HepG2 (cell line): ENCODE results near the gene SURF6. TPM values are rescaled to one million over a fixed set of nuclear protein-coding genes. Genes with fewer than 3 reads are reported as not detected.

Experiments
- ARID3A ChIP-seq: IDR thresholded peaks from 2 replicates; pipeline ENCODE4 v1.6.1; 2012; ENCODE audit warnings: low read depth, low read length, improper control_type of control experiment
- ATF7-NPFF ChIP-seq: sonication (generic); formaldehyde crosslinking; IDR thresholded peaks from 2 replicates; pipeline ENCODE4 v1.8.1; 2023; ENCODE audit warnings: mild to moderate bottlenecking, low read depth, missing genetic modification reagents, moderate library complexity
- BCL6 ChIP-seq: IDR thresholded peaks from 2 replicates; pipeline ENCODE4 v1.6.1; 2016; ENCODE audit warnings: missing genetic modification reagents, missing compliant biosample characterization
- CBX1 ChIP-seq: IDR thresholded peaks from one replicate; pipeline ENCODE4 v1.6.1; 2016; ENCODE audit warnings: antibody characterized with exemption, low read depth
- FOXK1 ChIP-seq: sonication (generic); formaldehyde crosslinking; IDR thresholded peaks from 2 replicates; pipeline ENCODE4 v1.4.0; 2020; ENCODE audit warnings: low read depth, missing genetic modification reagents, borderline replicate concordance
- GMEB2 ChIP-seq: IDR thresholded peaks from 2 replicates; pipeline ENCODE4 v1.6.1; 2016; ENCODE audit warnings: missing biosample characterization, missing genetic modification reagents, low read depth
- HDAC2 ChIP-seq: sonication (generic); formaldehyde crosslinking; IDR thresholded peaks from 2 replicates; pipeline ENCODE4 v1.4.0; 2020; ENCODE audit warnings: missing genetic modification reagents
- HNRNPH1 ChIP-seq: fragments of 200-400 bp; formaldehyde crosslinking; optimal IDR thresholded peaks from 2 replicates; pipeline ENCODE3; 2017; ENCODE audit warnings: mild to moderate bottlenecking, low read depth, low read length
- MIER2 ChIP-seq: IDR thresholded peaks from 2 replicates; pipeline ENCODE4 v1.6.1; 2016; ENCODE audit warnings: missing biosample characterization, missing genetic modification reagents
- PATZ1 ChIP-seq: sonication (generic); formaldehyde crosslinking; IDR thresholded peaks from 2 replicates; pipeline ENCODE4 v1.4.0; 2020; ENCODE audit warnings: missing genetic modification reagents
- RAD21 ChIP-seq: fragments of 450-650 bp; formaldehyde crosslinking; IDR thresholded peaks from 2 replicates; pipeline ENCODE4 v1.5.0; 2020; ENCODE audit warnings: mild to moderate bottlenecking
- RAD51 ChIP-seq: fragments of 450-650 bp; IDR thresholded peaks from 2 replicates; pipeline ENCODE4 v1.6.1; 2016; ENCODE audit warnings: borderline replicate concordance
- RNF2 ChIP-seq: fragments of 450-650 bp; conservative IDR thresholded peaks from 2 replicates; pipeline ENCODE4 v1.6.1; 2016; ENCODE audit warnings: low read depth
- RXRA ChIP-seq: sonication (generic); formaldehyde crosslinking; IDR thresholded peaks from 2 replicates; pipeline ENCODE4 v1.5.1; 2020; ENCODE audit warnings: missing genetic modification reagents
- SATB2 ChIP-seq: sonication (generic); formaldehyde crosslinking; IDR thresholded peaks from 2 replicates; pipeline ENCODE4 v1.5.0; 2020; ENCODE audit warnings: missing genetic modification reagents
- THAP11 ChIP-seq: IDR thresholded peaks from 2 replicates; pipeline ENCODE4 v1.6.1; 2016; ENCODE audit warnings: missing biosample characterization, missing genetic modification reagents
- THAP8 ChIP-seq: sonication (generic); formaldehyde crosslinking; IDR thresholded peaks from 2 replicates; pipeline ENCODE4 v1.5.1; 2020; ENCODE audit warnings: missing genetic modification reagents, mild to moderate bottlenecking, borderline replicate concordance
- ZNF317 ChIP-seq: sonication (generic); formaldehyde crosslinking; IDR thresholded peaks from 2 replicates; pipeline ENCODE4 v1.5.0; 2020; ENCODE audit warnings: mild to moderate bottlenecking, missing genetic modification reagents
- ZNF33A ChIP-seq: sonication (generic); formaldehyde crosslinking; IDR thresholded peaks from 2 replicates; pipeline ENCODE4 v1.5.1; 2020; ENCODE audit warnings: missing genetic modification reagents, mild to moderate bottlenecking, moderate library complexity, borderline replicate concordance
- ZNF564 ChIP-seq: sonication (generic); formaldehyde crosslinking; IDR thresholded peaks from 2 replicates; pipeline ENCODE4 v1.8.1; 2023; ENCODE audit warnings: mild to moderate bottlenecking, missing genetic modification reagents
- ZNF740 ChIP-seq: sonication (generic); formaldehyde crosslinking; IDR thresholded peaks from 2 replicates; pipeline ENCODE4 v1.4.0; 2020; ENCODE audit warnings: missing genetic modification reagents
- ZNF773 ChIP-seq: sonication (generic); formaldehyde crosslinking; IDR thresholded peaks from 2 replicates; pipeline ENCODE4 v1.4.0; 2020; ENCODE audit warnings: missing genetic modification reagents, borderline replicate concordance
- polyA plus RNA-seq, 8 experiments: library from polyadenylated mRNA; depleted of rRNA in 3 of 8; stranded (reverse) in 7 of 8; unstranded in 1 of 8; fragments of >200 nt; fragmentation: Illumina TruSeq in 4 of 8; extraction: Trizol in 4 of 8; gene quantifications; 2 replicates each; pipeline versions ENCODE4 v1.2.1 to v1.2.3, GENCODE V29; 2011 to 2016; ENCODE audit warnings: low read depth in 4 of 8, missing spikeins in 1 of 8, mixed read lengths in 1 of 8; ENCODE audit not compliant: insufficient read depth in 1 of 8
- total RNA-seq, 5 experiments: library from RNA; depleted of rRNA; stranded (reverse); fragments of >200 nt; fragmentation: Illumina TruSeq; extraction: Trizol; gene quantifications; 2 replicates each; pipeline ENCODE4 v1.2.3, GENCODE V29; 2016; ENCODE audit warnings: low read depth in 1 of 5
- TF ChIP-seq, protein P1 (sequence below): sonication (generic); formaldehyde crosslinking; IDR thresholded peaks from 2 replicates; pipeline ENCODE4 v1.5.0; 2020; ENCODE audit warnings: missing genetic modification reagents

Gene SURF6
- total and polyA plus RNA-seq, 2 of the 13 experiments (the other 11 are each of a cell fraction or from before 2014, with no cell fraction given), result 5.9 to 14.7 TPM

DNA sequence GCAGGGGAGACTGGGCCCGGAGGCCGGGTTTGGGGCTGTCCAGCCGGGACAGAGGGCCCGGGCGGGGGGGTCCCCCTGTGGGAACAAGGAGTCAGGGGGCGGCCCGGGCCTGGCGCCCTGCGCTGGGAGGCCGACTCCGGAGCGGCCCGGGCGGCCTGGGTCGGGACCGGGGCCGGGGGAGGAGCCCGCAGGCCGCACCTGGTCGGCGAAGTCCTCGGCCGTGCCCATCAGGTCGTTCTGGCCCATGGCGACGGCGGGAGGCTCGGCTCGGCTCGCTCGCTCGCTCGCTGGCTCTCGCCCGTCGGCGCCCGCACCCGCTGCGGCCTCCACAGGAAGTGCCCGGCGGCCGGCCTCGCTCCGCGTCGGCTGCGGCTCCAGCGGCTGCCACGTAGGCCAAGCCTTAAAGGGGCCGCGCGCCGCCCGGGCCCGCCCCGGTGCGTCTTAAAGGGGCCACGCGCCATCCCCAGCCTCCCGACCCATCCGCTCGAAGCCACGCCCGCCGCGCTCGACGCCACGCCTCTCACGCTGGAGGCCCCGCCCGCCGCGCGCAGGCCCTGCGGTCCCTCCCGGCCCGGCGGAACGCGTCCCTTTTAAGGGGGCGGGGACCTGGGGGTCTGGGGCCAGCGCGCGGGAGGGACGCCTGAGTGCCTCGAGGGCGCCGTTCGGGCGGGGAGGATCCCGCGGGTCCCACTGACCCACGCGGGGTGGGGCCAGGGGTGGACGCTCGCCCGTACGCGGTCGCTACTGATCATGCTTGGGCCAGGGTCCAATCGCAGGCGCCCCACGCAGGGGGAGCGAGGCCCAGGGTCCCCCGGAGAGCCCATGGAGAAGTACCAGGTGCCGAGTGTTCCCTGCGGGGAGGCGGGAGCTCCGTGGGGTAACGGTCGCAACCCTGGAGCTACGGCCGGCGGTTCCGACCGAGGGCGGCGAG lies 40.0 kb upstream of the SURF6 start, which contains the start of the genes STKLD1 and SURF4 (continued):
- TF ChIP-seq ATF7-NPFF (peak; percentile 88), ZNF33A (no peak), CBX1 (no peak), ARID3A (no peak), ZNF317 (no peak), THAP8 (no peak), BCL6 (peak; percentile 50), ZNF740 (CRISPR knock-in tag) (0 out of 2 replicates have a peak, but pooled peaks have one; percentile 14), RAD51 (no peak), ZNF564 (CRISPR knock-in tag) (no peak), SATB2 (peak; percentile 25), RNF2 (peak; percentile 66; the same call in 1 of the 2 replicates), THAP11 (CRISPR knock-in tag) (peak; percentile 61; the same call in 1 of the 2 replicates), GMEB2 (CRISPR knock-in tag) (peak; percentile 78), FOXK1 (CRISPR knock-in tag) (no peak), PATZ1 (CRISPR knock-in tag) (peak; percentile 80), HDAC2 (CRISPR knock-in tag) (peak; percentile 13; the same call in 1 of the 2 replicates), ZNF773 (CRISPR knock-in tag) (no peak), RAD21 (CRISPR knock-in tag) (peak; percentile 58), HNRNPH1 (no peak), RXRA (peak; percentile 59; the same call in 1 of the 2 replicates), MIER2 (CRISPR knock-in tag) (no peak)
- TF ChIP-seq, protein P1, sequence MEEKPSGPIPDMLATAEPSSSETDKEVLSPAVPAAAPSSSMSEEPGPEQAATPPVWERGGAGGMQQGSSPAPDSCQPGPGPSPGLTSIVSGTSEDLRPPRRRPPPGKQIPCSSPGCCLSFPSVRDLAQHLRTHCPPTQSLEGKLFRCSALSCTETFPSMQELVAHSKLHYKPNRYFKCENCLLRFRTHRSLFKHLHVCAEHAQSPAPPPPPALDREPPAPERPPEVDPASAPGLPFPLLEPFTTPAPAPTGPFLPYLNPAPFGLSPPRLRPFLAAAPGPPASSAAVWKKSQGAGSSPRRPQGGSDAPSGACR (CRISPR knock-in tag), result 0 out of 2 replicates have a peak, but pooled peaks have one; percentile 38
